ENCODE measurements around the gene NBAS.

- TF ChIP-seq POLR2A (IDR thresholded peaks at IDR 0.05; ENCODE audit: low read length) (no peak), GATA1 (IDR thresholded peaks at IDR 0.05; ENCODE audit: low read depth, low read length) (no peak)
Measured at GRCh38 chr2:15446961-15447360, 114.2 kb downstream of the NBAS start.
